HCT116 (cell line): ENCODE results near the gene SLC35F1. TPM values are rescaled to one million over a fixed set of nuclear protein-coding genes. Genes with fewer than 3 reads are reported as not detected.

Source experiments
- ATAC-seq: fragments of 200-7000 bp; cut with Tn5 transposase; 2 replicates; pipeline ENCODE4 v1.9.1; 2020; ENCODE audit warnings: mild to moderate bottlenecking, moderate library complexity
- BruUV-seq: library from RNA; stranded (reverse); fragments of 400-500 nt; replicated peaks from 2 replicates; lab custom pipeline; 2021; lab: Mats Ljungman, UMichigan
- CTCF ChIA-PET: fragments of 300-600 bp; sonication (Branson Sonifier 250); formaldehyde crosslinking; loops from one replicate; lab custom pipeline; 2021; ENCODE audit warnings: antibody characterized with exemption; lab: Charles Lee
- POLR2A ChIA-PET: fragments of 300-600, 350-600 bp; sonication (Branson Sonifier 250); formaldehyde crosslinking; loops from one replicate; lab custom pipeline; 2021; ENCODE audit warnings: antibody characterized with exemption; lab: Charles Lee
- RAD21 ChIA-PET, 2 experiments: fragments of 300-600 bp; sonication (Branson Sonifier 250); formaldehyde crosslinking; loops; one replicate each; lab custom pipeline; 2023; ENCODE audit warnings: low total read pairs in 2 of 2; ENCODE audit not compliant: uncharacterized antibody in 2 of 2, unreplicated experiment in 2 of 2, low non-redundant PET in 1 of 2; lab: Charles Lee
- DNase-seq: peaks from one replicate; pipeline ENCODE4 v3.0.0-alpha.2; 2010; ENCODE audit warnings: low read depth, low spot score
- H2AFZ ChIP-seq: fragments of 200-600 bp; shearing (Covaris generic), sonication (generic); 2 replicates; pipeline ENCODE4 v1.6.1; 2017; ENCODE audit warnings: low read depth, mixed run types, mixed read lengths, antibody characterized with exemption, low read length; ENCODE audit not compliant: poor library complexity, severe bottlenecking
- H3K27ac ChIP-seq: 2 replicates; pipeline ENCODE4 v1.5.1; 2012; ENCODE audit warnings: low read depth, low read length
- H3K27me3 ChIP-seq: fragments of 200-600 bp; sonication (generic); 2 replicates; pipeline ENCODE4 v1.6.1; 2016; ENCODE audit warnings: mixed run types, low read length, mixed read lengths; ENCODE audit not compliant: insufficient read depth
- H3K36me3 ChIP-seq, 2 experiments: fragments of 200-500 bp in 1 of 2; fragments of 200-600 bp in 1 of 2; sonication (Bioruptor generic) in 1 of 2; sonication (generic) in 1 of 2; 2 replicates each; pipeline versions ENCODE4 v1.5.1 to v1.6.1; 2014 to 2016; ENCODE audit warnings: low read length in 2 of 2, inconsistent platforms in 1 of 2, mixed read lengths in 1 of 2, mixed run types in 1 of 2; ENCODE audit not compliant: insufficient read depth in 2 of 2, control insufficient read depth in 1 of 2
- H3K4me1 ChIP-seq, 2 experiments: fragments of 200-600 bp in 1 of 2; sonication (generic) in 1 of 2; 2 replicates each; pipeline versions ENCODE4 v1.5.1 to v1.6.1; 2012 to 2017; ENCODE audit warnings: low read length in 2 of 2, inconsistent platforms in 1 of 2, mild to moderate bottlenecking in 1 of 2, mixed read lengths in 1 of 2, mixed run types in 1 of 2, moderate library complexity in 1 of 2; ENCODE audit not compliant: insufficient read depth in 2 of 2, control insufficient read depth in 1 of 2
- H3K4me2 ChIP-seq: fragments of 200-600 bp; sonication (generic); 2 replicates; pipeline ENCODE4 v1.6.1; 2017; ENCODE audit warnings: mixed run types, low read length, mixed read lengths
- H3K4me3 ChIP-seq, 2 experiments: fragments of 200-600 bp in 1 of 2; sonication (generic) in 1 of 2; replicated peaks in 1 of 2; 2 replicates each; pipeline ENCODE4 v1.5.1; 2011 to 2016; ENCODE audit warnings: low read length in 2 of 2, control low read depth in 1 of 2, low read depth in 1 of 2, mild to moderate bottlenecking in 1 of 2, mixed read lengths in 1 of 2, mixed run types in 1 of 2
- H3K79me2 ChIP-seq: fragments of 200-600 bp; sonication (generic); 2 replicates; pipeline ENCODE4 v1.6.1; 2017; ENCODE audit warnings: mild to moderate bottlenecking, mixed run types, low read length, moderate library complexity, mixed read lengths; ENCODE audit not compliant: insufficient read depth
- H3K9ac ChIP-seq: fragments of 200-600 bp; sonication (generic); 2 replicates; pipeline ENCODE4 v1.6.1; 2016; ENCODE audit warnings: low read length, mixed read lengths
- H3K9me2 ChIP-seq: fragments of 200-600 bp; sonication (generic), shearing (Covaris generic); 2 replicates; pipeline ENCODE4 v1.6.1; 2017; ENCODE audit warnings: mixed run types, mild to moderate bottlenecking, moderate library complexity; ENCODE audit not compliant: insufficient read depth
- H3K9me3 ChIP-seq, 2 experiments: fragments of 200-500 bp in 1 of 2; fragments of 200-600 bp in 1 of 2; sonication (Bioruptor generic) in 1 of 2; sonication (generic) in 1 of 2; 2 replicates each; pipeline ENCODE4 v1.6.1; 2014 to 2017; ENCODE audit warnings: low read length in 2 of 2, mixed read lengths in 2 of 2, inconsistent platforms in 1 of 2, low read depth in 1 of 2, mild to moderate bottlenecking in 1 of 2, mixed run types in 1 of 2, moderate library complexity in 1 of 2; ENCODE audit not compliant: control insufficient read depth in 1 of 2, insufficient read depth in 1 of 2
- H4K20me1 ChIP-seq: fragments of 200-600 bp; sonication (generic), shearing (Covaris generic); 2 replicates; pipeline ENCODE4 v1.6.1; 2017; ENCODE audit warnings: mixed run types, mild to moderate bottlenecking, moderate library complexity; ENCODE audit not compliant: insufficient read depth
- CBX3 ChIP-seq: IDR thresholded peaks from 2 replicates; pipeline ENCODE4 v1.6.1; 2012; ENCODE audit warnings: low read depth
- CTCF ChIP-seq, 3 experiments: fragments of 200-600 bp in 1 of 3; sonication (generic) in 1 of 3; IDR thresholded peaks in 2 of 3; conservative IDR thresholded peaks in 1 of 3; 2 replicates each; pipeline ENCODE4 v1.5.1; 2012 to 2017; ENCODE audit warnings: low read depth in 2 of 3, low read length in 2 of 3, antibody characterized with exemption in 1 of 3, borderline replicate concordance in 1 of 3, control low read depth in 1 of 3, mild to moderate bottlenecking in 1 of 3, mixed read lengths in 1 of 3, mixed run types in 1 of 3, moderate library complexity in 1 of 3; ENCODE audit not compliant: insufficient read depth in 1 of 3
- EGR1 ChIP-seq: IDR thresholded peaks from 2 replicates; pipeline ENCODE4 v1.6.1; 2012; ENCODE audit warnings: low read depth
- ELF1 ChIP-seq: IDR thresholded peaks from 2 replicates; pipeline ENCODE4 v1.6.1; 2012; ENCODE audit warnings: low read depth, borderline replicate concordance
- EZH2phosphoT487 ChIP-seq: fragments of 200-600 bp; IDR thresholded peaks from 2 replicates; pipeline ENCODE4 v1.6.1; 2018; ENCODE audit warnings: antibody characterized with exemption, borderline replicate concordance
- FOSL1 ChIP-seq: IDR thresholded peaks from 2 replicates; pipeline ENCODE4 v1.6.1; 2012; ENCODE audit warnings: low read depth
- JUND ChIP-seq: IDR thresholded peaks from 2 replicates; pipeline ENCODE4 v1.6.1; 2012
- MAX ChIP-seq: IDR thresholded peaks from 2 replicates; pipeline ENCODE4 v1.6.1; 2012
- RAD21 ChIP-seq: IDR thresholded peaks from 2 replicates; pipeline ENCODE4 v1.6.1; 2012; ENCODE audit warnings: low read depth, mild to moderate bottlenecking
- REST ChIP-seq: IDR thresholded peaks from 2 replicates; pipeline ENCODE4 v1.6.1; 2012; ENCODE audit warnings: low read depth
- SIN3A ChIP-seq: IDR thresholded peaks from 2 replicates; pipeline ENCODE4 v1.6.1; 2012; ENCODE audit warnings: low read depth
- SP1 ChIP-seq: IDR thresholded peaks from 2 replicates; pipeline ENCODE4 v1.6.1; 2012; ENCODE audit warnings: low read depth
- SRF ChIP-seq: IDR thresholded peaks from 2 replicates; pipeline ENCODE4 v1.6.1; 2012; ENCODE audit warnings: low read depth
- TCF7L2 ChIP-seq: IDR thresholded peaks from 2 replicates; pipeline ENCODE4 v1.7.0; 2011; ENCODE audit warnings: borderline replicate concordance, inconsistent platforms; ENCODE audit not compliant: insufficient read depth, insufficient read length; ENCODE audit errors: extremely low read depth
- YY1 ChIP-seq: IDR thresholded peaks from 2 replicates; pipeline ENCODE4 v1.6.1; 2011; ENCODE audit warnings: low read length, low read depth, moderate library complexity, mild to moderate bottlenecking; ENCODE audit not compliant: insufficient replicate concordance; ENCODE audit errors: extremely low read depth
- ZNF274 ChIP-seq: fragments of 200-500 bp; sonication (Bioruptor generic); IDR thresholded peaks from 2 replicates; pipeline ENCODE4 v1.6.1; 2014; ENCODE audit warnings: mild to moderate bottlenecking, low read depth, low read length, inconsistent platforms
- intact Hi-C: fragments of 100-400 bp; cut with micrococcal nuclease; formaldehyde crosslinking; loops from 2 replicates; pipeline ENCODE4 v1.10.0; 2022
- total RNA-seq: library from RNA; stranded (reverse); gene quantifications from one replicate; pipeline ENCODE4 v1.2.1, GENCODE V29; 2021; ENCODE audit not compliant: unreplicated experiment

The SLC35F1 gene
- total RNA-seq, 1 experiment from 2014 or later, result 0.07 TPM

- TF ChIP-seq SP1 (no peak), CTCF (IDR thresholded peaks at IDR 0.05 in 2 of 3, conservative IDR thresholded peaks at IDR 0.05 in 1 of 3; ENCODE audit: borderline replicate concordance in 1 of 3, insufficient read depth in 1 of 3, low read depth in 2 of 3, low read length in 2 of 3) (no peak), YY1 (no peak), EGR1 (no peak), ELF1 (no peak), EZH2phosphoT487 (no peak), MAX (no peak), RAD21 (no peak), FOSL1 (no peak), CBX3 (no peak), SIN3A (no peak), REST (no peak), SRF (no peak), ZNF274 (no peak), JUND (no peak), TCF7L2 (no peak)
- TF ChIP-seq, all 23 proteins: peak for 0
- Histone ChIP-seq H3K9me2 (no peaks in the 10 kb centered on the region), H3K4me1 (no peaks in the 10 kb centered on the region), H3K79me2 (no peaks in the 10 kb centered on the region), H3K4me3 (no peak overlapping the region), H3K27me3 (no peaks in the 10 kb centered on the region), H3K27ac (no peak overlapping the region), H4K20me1 (no peaks in the 10 kb centered on the region), H2AFZ (no peak overlapping the region), H3K9me3 (no peaks in the 10 kb centered on the region; a peak in 1 of 4 replicates), H3K4me2 (no peak overlapping the region), H3K9ac (no peak overlapping the region), H3K36me3 (no peaks in the 10 kb centered on the region)
- ChIA-PET RAD21 (no interaction called here), CTCF (no interaction called here), POLR2A (no interaction called here)
- intact Hi-C loops, result no loop called here
- ATAC-seq (no peak), DNase-seq (no peak)
- BruUV-seq, result no TSS peak
These were observed 26.4 kb downstream of the SLC35F1 start for GRCh38 chr6:117933471-117933870.
